GM12875 (cell line): ENCODE measurements around the gene NFX1.
"Not testable (repeated sequence)": the region's sequence is repeated elsewhere in the genome, so short reads cannot be mapped to it uniquely, and the experiment has no call there.

ENCODE experiments used
- H3K4me3 ChIP-seq: one replicate; pipeline ENCODE4 v1.5.1; 2011; ENCODE audit warnings: low read depth, low read length, control low read depth
- TF ChIP-seq, protein P1 (sequence below): IDR thresholded peaks from 2 replicates; pipeline ENCODE4 v1.5.1; 2011; ENCODE audit warnings: low read depth, mild to moderate bottlenecking, control low read depth, inconsistent platforms, low read length, moderate library complexity, borderline replicate concordance; ENCODE audit not compliant: insufficient read depth

NFX1 gene

DNA sequence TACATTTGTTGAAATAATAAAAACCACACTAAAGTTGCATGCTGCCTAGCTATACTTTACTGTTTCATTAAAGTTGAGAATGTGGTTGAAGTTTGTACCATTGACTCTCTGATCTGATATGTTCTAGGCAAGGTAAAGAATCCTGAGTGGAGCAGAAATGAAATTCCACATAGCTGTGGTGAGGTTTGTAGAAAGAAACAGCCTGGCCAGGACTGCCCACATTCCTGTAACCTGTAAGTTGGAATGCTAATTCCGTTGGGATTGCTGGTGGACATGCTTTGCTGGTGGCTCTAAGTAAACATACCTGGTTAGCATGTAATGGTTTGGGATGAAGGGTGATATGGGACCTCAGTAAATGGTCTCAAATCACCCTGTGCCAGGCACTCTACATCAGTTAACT, 16.8 kb downstream of the NFX1 start:
- TF ChIP-seq, protein P1, sequence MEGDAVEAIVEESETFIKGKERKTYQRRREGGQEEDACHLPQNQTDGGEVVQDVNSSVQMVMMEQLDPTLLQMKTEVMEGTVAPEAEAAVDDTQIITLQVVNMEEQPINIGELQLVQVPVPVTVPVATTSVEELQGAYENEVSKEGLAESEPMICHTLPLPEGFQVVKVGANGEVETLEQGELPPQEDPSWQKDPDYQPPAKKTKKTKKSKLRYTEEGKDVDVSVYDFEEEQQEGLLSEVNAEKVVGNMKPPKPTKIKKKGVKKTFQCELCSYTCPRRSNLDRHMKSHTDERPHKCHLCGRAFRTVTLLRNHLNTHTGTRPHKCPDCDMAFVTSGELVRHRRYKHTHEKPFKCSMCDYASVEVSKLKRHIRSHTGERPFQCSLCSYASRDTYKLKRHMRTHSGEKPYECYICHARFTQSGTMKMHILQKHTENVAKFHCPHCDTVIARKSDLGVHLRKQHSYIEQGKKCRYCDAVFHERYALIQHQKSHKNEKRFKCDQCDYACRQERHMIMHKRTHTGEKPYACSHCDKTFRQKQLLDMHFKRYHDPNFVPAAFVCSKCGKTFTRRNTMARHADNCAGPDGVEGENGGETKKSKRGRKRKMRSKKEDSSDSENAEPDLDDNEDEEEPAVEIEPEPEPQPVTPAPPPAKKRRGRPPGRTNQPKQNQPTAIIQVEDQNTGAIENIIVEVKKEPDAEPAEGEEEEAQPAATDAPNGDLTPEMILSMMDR: no peak

DNA sequence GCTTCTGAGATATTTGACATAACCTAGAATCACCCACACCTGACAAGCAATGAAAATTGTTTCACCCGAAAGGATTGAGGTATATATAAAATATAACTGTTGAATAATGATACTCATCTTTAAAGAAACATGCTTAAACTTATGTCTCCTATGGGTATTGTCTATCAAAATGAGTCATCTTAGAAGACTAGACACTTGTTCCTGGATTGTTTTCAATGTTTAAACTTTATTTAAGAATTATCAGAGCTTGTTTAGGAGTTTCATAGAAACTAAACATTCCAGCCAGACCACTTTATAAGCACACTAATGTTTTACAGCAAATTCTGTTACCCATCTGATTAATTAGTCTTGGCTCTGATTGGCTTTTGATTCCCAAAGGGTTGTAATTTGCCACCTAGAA, 19.6 kb downstream of the NFX1 start:
- TF ChIP-seq, protein P1: no peak
- H3K4me3 ChIP-seq: no peak overlapping the region

More for the DNA sequence above, 16.8 kb downstream of the NFX1 start:
- H3K4me3 ChIP-seq: no peak overlapping the region

DNA sequence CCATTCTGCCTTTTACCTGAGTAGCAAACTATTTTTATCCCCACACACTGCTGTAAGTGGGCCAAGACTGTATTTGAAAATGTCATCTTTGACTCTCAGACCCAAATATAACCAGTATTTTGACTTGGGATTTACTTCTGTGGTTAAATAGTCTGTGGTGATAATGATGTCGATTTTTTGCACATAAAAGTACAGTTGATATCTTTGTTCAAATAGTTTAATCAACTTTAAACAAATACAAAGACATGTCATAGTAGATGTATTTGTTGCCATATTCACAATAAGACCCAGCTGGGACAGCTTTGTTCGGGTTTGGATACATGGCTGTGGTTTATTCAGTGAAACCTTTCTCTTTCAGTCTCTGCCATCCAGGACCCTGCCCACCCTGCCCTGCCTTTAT, 20.4 kb downstream of the NFX1 start:
- H3K4me3 ChIP-seq: no peak overlapping the region
- TF ChIP-seq, protein P1: no peak

DNA sequence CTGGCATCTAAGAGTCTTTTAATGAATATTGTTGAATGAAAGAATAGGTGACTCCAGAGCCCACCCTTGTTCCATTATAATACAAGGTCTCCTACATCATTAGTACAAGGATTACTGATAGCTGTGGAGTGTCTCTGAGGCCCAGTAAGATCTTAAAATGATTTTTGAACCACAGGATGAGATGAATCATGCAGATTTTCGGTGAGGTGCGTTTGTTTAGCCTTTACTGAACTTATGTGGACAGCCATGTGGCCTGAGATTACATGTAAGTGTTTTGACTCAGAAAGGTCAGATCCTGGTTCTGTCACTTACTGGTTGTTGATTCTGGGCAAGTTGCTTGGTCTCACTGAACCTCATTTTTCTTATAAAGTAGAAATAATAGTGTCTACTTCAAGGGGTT, 21.6 kb downstream of the NFX1 start:
- TF ChIP-seq, protein P1: no peak
- no peak overlapping the region for H3K4me3 ChIP-seq

DNA sequence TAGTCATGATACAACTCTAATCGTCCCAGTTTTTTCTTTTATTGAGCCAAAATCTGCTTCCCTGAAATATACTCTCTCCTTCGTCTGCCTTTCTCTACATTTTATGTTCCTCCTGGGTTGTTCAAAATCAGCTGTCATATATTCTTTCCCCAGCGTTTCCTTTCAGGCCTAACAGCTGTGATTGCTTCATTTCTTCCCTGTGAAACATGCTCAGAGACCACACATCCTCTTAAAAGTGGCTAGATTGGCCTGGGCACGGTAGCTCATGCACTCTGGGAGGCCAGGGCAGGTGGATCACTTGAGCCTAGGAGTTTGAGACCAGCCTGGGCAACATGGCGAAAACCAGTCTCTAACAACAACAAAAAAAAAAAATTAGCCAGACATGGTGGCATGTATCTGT, 25.1 kb downstream of the NFX1 start:
- TF ChIP-seq, protein P1: no peak

DNA sequence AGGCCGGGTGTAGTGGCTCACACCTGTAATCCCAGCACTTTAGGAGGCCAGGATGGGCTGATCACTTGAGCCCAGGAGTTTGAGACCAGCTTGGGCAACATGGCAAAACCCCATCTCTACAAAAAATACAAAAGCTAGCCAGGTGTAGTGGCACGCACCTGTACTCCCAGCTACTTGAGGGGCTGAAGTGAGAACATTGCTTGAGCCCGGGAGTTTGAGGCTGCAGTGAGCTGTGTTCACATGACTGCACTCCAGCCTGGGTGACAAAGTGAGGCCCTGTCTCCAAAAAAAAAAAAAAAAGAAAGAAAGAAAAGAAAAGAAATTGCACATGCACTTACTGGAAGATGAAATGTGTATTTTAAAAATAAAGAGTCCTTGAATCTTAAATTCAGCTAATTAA, 26.8 kb downstream of the NFX1 start:
- not testable (repeated sequence) for H3K4me3 ChIP-seq

More for the DNA sequence above, 25.1 kb downstream of the NFX1 start:
- H3K4me3 ChIP-seq: no peak overlapping the region

DNA sequence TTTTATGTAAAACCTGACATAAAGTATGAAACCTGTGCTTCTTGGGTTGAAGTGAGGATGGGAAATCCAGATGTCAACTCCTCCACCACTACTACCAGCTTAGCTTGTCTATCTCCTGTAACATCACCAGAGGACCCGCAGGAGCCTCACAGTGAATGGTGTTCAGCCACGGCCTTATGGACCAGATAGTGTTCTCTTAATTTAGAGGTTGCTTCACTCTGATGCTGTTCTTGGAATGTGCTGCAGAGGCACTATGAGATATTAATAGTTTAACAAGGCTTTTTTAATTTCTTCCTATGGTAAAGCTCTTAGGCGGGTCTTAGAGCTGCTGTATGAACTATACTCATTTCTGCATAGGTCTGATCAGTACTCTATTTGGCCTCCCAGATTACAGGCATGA, 27.9 kb downstream of the NFX1 start:
- no peak overlapping the region for H3K4me3 ChIP-seq
- TF ChIP-seq, protein P1: no peak

DNA sequence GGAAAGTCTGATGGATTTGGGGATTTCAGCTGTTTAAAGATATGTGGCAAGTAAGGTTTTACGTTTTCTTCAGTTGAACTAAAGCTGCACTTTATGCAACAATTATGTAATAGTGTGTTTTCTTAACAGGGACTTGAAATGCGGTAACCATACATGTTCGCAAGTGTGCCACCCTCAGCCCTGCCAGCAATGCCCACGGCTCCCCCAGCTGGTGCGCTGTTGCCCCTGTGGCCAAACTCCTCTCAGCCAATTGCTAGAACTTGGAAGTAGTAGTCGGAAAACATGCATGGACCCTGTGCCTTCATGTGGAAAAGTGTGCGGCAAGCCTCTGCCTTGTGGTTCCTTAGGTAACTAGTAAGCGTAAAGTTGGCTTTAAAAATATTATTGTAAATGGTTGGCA, 28.5 kb downstream of the NFX1 start:
- TF ChIP-seq, protein P1: no peak
- H3K4me3 ChIP-seq: no peak overlapping the region
